ENCODE measurements around the gene ADGRV1.

GRCh38 chr5:90843443-90843842 lies 284.8 kb downstream of the ADGRV1 start:
- no peak for TF ChIP-seq EP300 (IDR thresholded peaks at IDR 0.05; ENCODE audit: borderline replicate concordance)
- no peak for TF ChIP-seq RAD21 (IDR thresholded peaks at IDR 0.05; ENCODE audit: low read depth)
- no peak for TF ChIP-seq REST (IDR thresholded peaks at IDR 0.05; ENCODE audit: low read depth)
- no peak for TF ChIP-seq CREB1 (IDR thresholded peaks at IDR 0.05; ENCODE audit: low read depth)
- no peak for TF ChIP-seq MAX (IDR thresholded peaks at IDR 0.05)
- no peak for TF ChIP-seq TAF1 (IDR thresholded peaks at IDR 0.05; ENCODE audit: low read depth)
- TF ChIP-seq CEBPB (IDR thresholded peaks at IDR 0.05): no peak
- TF ChIP-seq YY1 (IDR thresholded peaks at IDR 0.05; ENCODE audit: low read depth): no peak
- TF ChIP-seq NFIC (IDR thresholded peaks at IDR 0.05): no peak
- no peak for TF ChIP-seq EGR1 (IDR thresholded peaks at IDR 0.05)
- no peak for TF ChIP-seq TCF12 (IDR thresholded peaks at IDR 0.05; ENCODE audit: low read depth)
- no peak for TF ChIP-seq USF1 (IDR thresholded peaks at IDR 0.05)
- TF ChIP-seq ZBTB7A (IDR thresholded peaks at IDR 0.05; ENCODE audit: low read depth): no peak
- TF ChIP-seq TEAD4 (IDR thresholded peaks at IDR 0.05): no peak
